ENCODE results near the gene TBCB.

- TF ChIP-seq CTCF (IDR thresholded peaks at IDR 0.05; ENCODE audit: low read length) (no peak), EZH2 (IDR thresholded peaks at IDR 0.05; ENCODE audit: borderline replicate concordance, low read length) (no peak)
These were observed 43.2 kb upstream of the TBCB start for GRCh38 chr19:36072081-36072480.
